Common myeloid progenitor, CD34-positive (primary cell): ENCODE results near the gene SSR1.
A peak's percentile ranks its signal among the peaks of the same experiment; 100 is the strongest.
"Not testable (repeated sequence)": the region's sequence is repeated elsewhere in the genome, so short reads cannot be mapped to it uniquely, and the experiment has no call there.

ENCODE experiments used
- CTCF ChIA-PET: fragments of 350-600 bp; sonication (Branson Sonifier 250); formaldehyde crosslinking; loops from one replicate; lab custom pipeline; 2021; ENCODE audit warnings: antibody characterized with exemption; lab: Charles Lee
- POLR2A ChIA-PET: fragments of 350-600 bp; sonication (Branson Sonifier 250); formaldehyde crosslinking; loops from one replicate; lab custom pipeline; 2021; ENCODE audit warnings: antibody characterized with exemption; lab: Charles Lee
- DNase-seq, 3 donors: peaks; one replicate each; pipeline versions ENCODE4 v3.0.0 to v3.0.0-alpha.2; 2013
- H3K27ac ChIP-seq, 2 experiments: 1 replicate in 1 of 2; 2 replicates in 1 of 2; pipeline ENCODE4 v1.7.0; 2013; ENCODE audit warnings: inconsistent platforms in 2 of 2, low read length in 2 of 2, mild to moderate bottlenecking in 2 of 2, low read depth in 1 of 2, moderate library complexity in 1 of 2; ENCODE audit not compliant: severe bottlenecking in 2 of 2, insufficient read depth in 1 of 2, poor library complexity in 1 of 2
- H3K27me3 ChIP-seq, 5 experiments: replicated peaks in 2 of 5; 1 replicate in 3 of 5; 2 replicates in 2 of 5; pipeline versions ENCODE4 v1.6.1 to v1.7.0; 2013; ENCODE audit warnings: low read length in 4 of 5, mild to moderate bottlenecking in 2 of 5, moderate library complexity in 2 of 5, inconsistent platforms in 1 of 5; ENCODE audit not compliant: insufficient read depth in 5 of 5, control insufficient read depth in 4 of 5
- H3K36me3 ChIP-seq, 4 experiments: 1 replicate in 2 of 4; 2 replicates in 2 of 4; pipeline versions ENCODE4 v1.6.1 to v1.7.0; 2013; ENCODE audit warnings: low read length in 3 of 4, control low read depth in 1 of 4, mild to moderate bottlenecking in 1 of 4; ENCODE audit not compliant: control insufficient read depth in 4 of 4, insufficient read depth in 4 of 4
- H3K4me1 ChIP-seq, 4 experiments: 1 replicate in 3 of 4; 2 replicates in 1 of 4; pipeline versions ENCODE4 v1.6.1 to v1.7.1; 2013; ENCODE audit warnings: low read length in 3 of 4, mild to moderate bottlenecking in 3 of 4, control low read depth in 1 of 4, inconsistent platforms in 1 of 4, moderate library complexity in 1 of 4; ENCODE audit not compliant: control insufficient read depth in 4 of 4, insufficient read depth in 4 of 4; ENCODE audit errors: control extremely low read depth in 1 of 4
- H3K4me3 ChIP-seq, 7 experiments: 1 replicate in 4 of 7; 2 replicates in 3 of 7; pipeline versions ENCODE4 v1.5.1 to v1.7.0; 2013; ENCODE audit warnings: mild to moderate bottlenecking in 7 of 7, low read length in 6 of 7, moderate library complexity in 6 of 7, inconsistent platforms in 2 of 7, low read depth in 2 of 7, control low read depth in 1 of 7; ENCODE audit not compliant: insufficient read depth in 4 of 7, control insufficient read depth in 1 of 7; ENCODE audit errors: extremely low read depth in 1 of 7
- H3K9me3 ChIP-seq, 5 experiments: 1 replicate in 4 of 5; 2 replicates in 1 of 5; pipeline versions ENCODE4 v1.6.1 to v1.7.1; 2013; ENCODE audit warnings: low read length in 4 of 5, mild to moderate bottlenecking in 2 of 5, inconsistent platforms in 1 of 5, low read depth in 1 of 5, moderate library complexity in 1 of 5; ENCODE audit not compliant: control insufficient read depth in 4 of 5, insufficient read depth in 2 of 5; ENCODE audit errors: control extremely low read depth in 1 of 5
- WGBS: methylation state at CpG from one replicate; pipeline ENCODE4 v1.1.5; 2013; ENCODE audit not compliant: insufficient coverage; 5-methylcytosine and 5-hydroxymethylcytosine counted together

The SSR1 gene

DNA sequence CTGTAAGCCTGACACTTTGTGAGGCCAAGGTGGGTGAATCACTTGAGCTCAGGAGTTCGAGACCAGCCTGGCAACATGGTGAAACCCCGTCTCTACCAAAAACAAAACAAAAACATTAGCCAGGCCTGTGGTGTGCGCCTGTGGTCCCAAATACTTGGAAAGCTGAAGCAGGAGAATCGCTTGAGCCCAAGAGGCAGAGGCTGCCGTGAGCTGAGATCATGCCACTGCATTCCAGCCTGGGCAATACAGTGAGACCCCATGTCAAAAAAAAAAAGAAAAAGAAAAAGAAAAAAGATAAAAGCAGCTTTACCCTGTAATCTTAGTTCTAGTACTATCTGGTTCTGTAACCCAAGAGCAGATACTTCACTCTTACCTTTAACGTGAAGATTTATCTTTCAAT lies 27.6 kb downstream of the SSR1 start:
- ChIA-PET CTCF (interaction anchor here (0.9 to 1.4 kb wide), 5 partner anchors 10 to 589 kb away, joined by 3 to 5 read pairs (median 3); no protein-coding TSS in a partner anchor), POLR2A (no interaction called here)
- Histone ChIP-seq H3K4me1 (peaks cover 7 to 11% (median 10%) of the 10 kb centered on the region in 4 experiments), H3K27me3 (no peaks in the 10 kb centered on the region), H3K4me3 (no peak overlapping the region), H3K27ac (no peak overlapping the region), H3K36me3 (peaks cover 12 to 56% (median 31%) of the 10 kb centered on the region in 4 experiments), H3K9me3 (no peaks in the 10 kb centered on the region)
- 96% methylated on average over 4 of the region's 6 CpGs for WGBS
- no peak for DNase-seq

DNA sequence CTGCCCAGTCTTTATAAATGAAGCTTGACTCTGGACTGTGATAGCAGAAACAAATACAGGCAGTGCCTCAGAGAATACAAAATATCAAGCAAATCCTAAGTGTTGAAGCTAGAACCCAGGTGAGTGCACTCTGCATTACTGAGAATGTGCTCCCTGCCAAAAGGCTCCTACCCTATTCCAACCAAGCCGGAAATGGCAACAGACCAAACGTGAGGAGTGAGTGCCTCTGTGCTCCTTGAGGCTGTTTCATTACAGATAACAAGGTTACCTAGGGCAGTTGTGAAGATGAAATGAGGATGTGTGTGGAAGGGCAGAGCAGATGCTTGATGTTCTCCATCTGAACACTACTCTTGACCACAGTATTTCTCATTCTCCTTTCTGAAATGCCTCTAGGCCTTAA lies 29.3 kb downstream of the SSR1 start:
- Histone ChIP-seq H3K36me3 (peaks cover 9 to 45% (median 22%) of the 10 kb centered on the region in 4 experiments), H3K4me1 (peaks cover 7 to 13% (median 11%) of the 10 kb centered on the region in 4 experiments), H3K9me3 (no peaks in the 10 kb centered on the region), H3K27ac (no peak overlapping the region), H3K4me3 (no peak overlapping the region), H3K27me3 (no peaks in the 10 kb centered on the region)
- WGBS = no CpG with 5 or more reads among the region's 2 CpGs
- CTCF ChIA-PET = interaction anchor here (0.6 to 1.8 kb wide), 4 partner anchors 8 to 332 kb away, joined by 3 to 4 read pairs (median 4); no protein-coding TSS in a partner anchor
- POLR2A ChIA-PET = no interaction called here
- no peak for DNase-seq

DNA sequence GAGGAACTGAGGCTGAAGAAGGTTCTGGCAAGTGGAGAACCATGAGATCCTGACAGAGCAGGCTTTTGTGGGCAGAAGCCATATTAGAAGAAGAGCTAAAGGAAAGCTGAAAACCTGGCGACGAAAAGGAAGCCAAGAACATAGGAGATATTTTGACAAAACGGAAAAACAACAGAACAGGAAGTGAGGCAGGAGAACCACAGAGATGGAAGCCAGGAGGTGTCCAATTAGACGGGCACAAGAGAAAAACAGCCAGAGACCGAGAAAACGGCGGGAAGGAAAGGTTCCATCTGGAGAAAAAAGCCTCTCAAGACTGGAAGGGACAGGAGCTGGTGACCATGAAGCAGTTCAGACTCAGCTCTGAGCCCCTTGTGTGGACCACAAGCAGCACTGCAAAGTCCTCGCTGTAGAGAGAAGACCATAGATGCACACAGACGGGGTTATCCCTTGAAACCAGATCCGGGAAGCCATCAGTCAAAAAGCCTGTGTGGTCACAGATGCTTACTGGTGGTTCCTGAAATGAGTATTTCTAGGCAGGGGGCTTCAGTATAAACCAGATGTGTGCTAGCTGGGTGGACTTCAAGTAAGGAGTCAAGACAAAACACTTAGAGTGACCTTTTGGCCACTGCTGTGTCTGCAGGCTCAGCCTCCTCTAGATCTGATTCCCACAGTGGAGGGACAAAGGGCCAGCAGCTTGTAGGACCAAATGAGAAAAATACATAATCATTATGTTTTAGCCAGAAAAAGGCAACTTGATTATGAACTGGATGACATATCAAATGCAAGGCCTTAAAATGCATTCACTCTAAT lies 30.7 kb downstream of the SSR1 start:
- DNase-seq = peak in 2 of 3 donors; percentile 46 to 63
- peaks cover 7 to 14% (median 11%) of the 10 kb centered on the region in 4 experiments for H3K4me1 ChIP-seq
- no peak overlapping the region for H3K27ac ChIP-seq
- peak overlapping the region in 2 of 7 experiments; percentile 36 to 43 for H3K4me3 ChIP-seq
- H3K36me3 ChIP-seq = peaks cover 7 to 34% (median 16%) of the 10 kb centered on the region in 4 experiments
- H3K9me3 ChIP-seq = no peaks in the 10 kb centered on the region
- POLR2A ChIA-PET = no interaction called here
- CTCF ChIA-PET = interaction anchor here (0.7 to 1.2 kb wide), 3 partner anchors 11 to 57 kb away, joined by 3 read pairs; no protein-coding TSS in a partner anchor
- no peaks in the 10 kb centered on the region for H3K27me3 ChIP-seq
- WGBS = 25% methylated on average over 9 of the region's 10 CpGs

DNA sequence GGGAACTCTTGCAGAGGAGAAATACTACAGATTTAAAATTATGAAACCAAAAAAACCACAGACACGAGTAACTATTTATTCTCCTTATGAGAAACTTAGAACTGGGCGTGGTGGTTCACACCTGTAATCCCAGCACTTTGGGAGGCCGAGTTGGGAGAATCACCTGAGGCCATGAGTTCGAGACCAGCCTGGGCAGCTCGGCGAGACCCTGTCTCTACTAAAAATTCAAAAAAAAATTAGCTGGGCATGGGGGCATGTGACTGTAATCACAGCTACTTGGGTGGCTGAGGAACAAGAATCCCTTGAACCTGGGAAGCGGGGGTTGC lies 36.8 kb downstream of the SSR1 start:
- WGBS = 72% methylated on average over 7 of the region's 7 CpGs
- Histone ChIP-seq H3K27ac (no peak overlapping the region), H3K9me3 (no peaks in the 10 kb centered on the region), H3K27me3 (no peaks in the 10 kb centered on the region), H3K4me1 (peaks cover 0 to 4% (median 0%) of the 10 kb centered on the region in 4 experiments), H3K4me3 (no peak overlapping the region), H3K36me3 (no peaks in the 10 kb centered on the region)
- CTCF ChIA-PET = interaction anchor here (0.8 to 5.5 kb wide), 34 partner anchors 10 to 783 kb away, joined by 3 to 32 read pairs (median 6); partner anchors contain the start of genes CAGE1 and RIOK1
- no peak for DNase-seq
- POLR2A ChIA-PET = no interaction called here

DNA sequence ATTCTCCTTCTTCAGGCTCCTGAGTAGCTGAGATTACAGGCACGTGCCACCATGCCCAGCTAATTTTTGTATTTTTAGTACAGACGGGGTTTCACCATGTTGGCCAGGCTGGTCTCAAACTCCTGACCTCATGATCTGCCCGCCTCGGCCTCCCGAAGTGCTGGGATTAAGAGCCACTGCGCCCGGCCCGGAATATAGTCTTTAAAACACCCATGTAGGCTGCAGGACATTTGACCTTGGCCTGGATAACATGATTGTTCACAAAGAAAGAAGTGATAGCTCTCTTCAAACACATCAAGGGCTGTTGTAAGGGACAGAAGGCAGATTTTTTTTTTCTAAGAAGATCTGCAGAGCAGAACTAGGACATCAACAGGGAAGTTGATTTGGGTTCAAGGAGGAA lies 38.5 kb downstream of the SSR1 start:
- H3K36me3 ChIP-seq, DNase-seq, H3K27me3 ChIP-seq, H3K9me3 ChIP-seq, H3K27ac ChIP-seq, POLR2A ChIA-PET, H3K4me3 ChIP-seq, H3K4me1 ChIP-seq: not testable (repeated sequence)
- CTCF ChIA-PET = interaction anchor here (0.8 to 5.5 kb wide), 25 partner anchors 8 to 600 kb away, joined by 3 to 32 read pairs (median 6); partner anchors contain the start of genes CAGE1 and RIOK1
- WGBS = 99% methylated on average over 7 of the region's 8 CpGs

DNA sequence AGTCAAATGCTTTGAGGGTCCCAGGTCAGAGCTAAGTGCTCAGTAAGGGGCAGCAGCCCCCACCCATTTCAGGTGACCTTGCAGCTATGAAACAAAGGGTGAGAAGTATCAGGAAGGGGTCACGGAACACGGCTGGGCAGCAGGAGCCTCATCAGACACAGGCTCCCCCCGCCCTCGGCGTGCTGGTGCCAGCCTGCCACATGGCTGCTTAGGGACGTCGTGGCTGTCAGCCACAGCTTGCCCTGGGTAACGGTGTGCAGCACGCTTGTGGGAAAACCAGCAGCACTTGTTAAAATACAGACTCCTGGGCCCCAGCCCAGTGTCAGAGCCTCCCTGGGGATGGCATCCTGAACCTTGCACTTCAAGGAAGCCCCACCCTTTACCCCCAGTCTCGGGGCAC lies 39.3 kb downstream of the SSR1 start:
- no peaks in the 10 kb centered on the region for H3K9me3 ChIP-seq
- CTCF ChIA-PET = interaction anchor here (1.0 to 5.5 kb wide), 8 partner anchors 12 to 549 kb away, joined by 3 to 32 read pairs (median 10); no protein-coding TSS in a partner anchor
- no peaks in the 10 kb centered on the region for H3K27me3 ChIP-seq
- POLR2A ChIA-PET = no interaction called here
- H3K36me3 ChIP-seq = no peaks in the 10 kb centered on the region
- no peak overlapping the region for H3K4me3 ChIP-seq
- 91% methylated on average over 9 of the region's 10 CpGs for WGBS
- H3K27ac ChIP-seq = no peak overlapping the region
- no peak for DNase-seq
- H3K4me1 ChIP-seq = peaks cover 0 to 5% (median 2%) of the 10 kb centered on the region in 4 experiments

DNA sequence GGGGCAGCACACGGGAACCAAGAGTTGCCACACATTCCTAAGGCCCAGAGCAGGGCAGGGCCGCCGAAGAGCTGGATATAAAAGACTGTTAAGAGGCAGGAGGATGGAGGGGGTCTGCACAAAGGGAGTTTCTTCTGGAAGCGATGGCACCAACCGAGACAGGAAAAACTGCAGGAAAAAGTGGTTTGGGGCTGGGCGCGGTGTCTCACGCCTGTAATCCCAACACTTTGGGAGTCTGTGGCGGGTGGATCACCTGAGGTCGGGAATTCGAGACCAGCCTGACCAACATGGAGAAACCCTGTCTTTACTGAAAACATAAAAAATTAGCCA lies 41.8 kb downstream of the SSR1 start:
- DNase-seq = no peak
- Histone ChIP-seq H3K4me3 (no peak overlapping the region), H3K4me1 (peaks cover 0 to 10% (median 2%) of the 10 kb centered on the region in 4 experiments), H3K27ac (no peak overlapping the region), H3K27me3 (no peaks in the 10 kb centered on the region), H3K36me3 (no peaks in the 10 kb centered on the region), H3K9me3 (peaks cover 0 to under 1% (median 0%) of the 10 kb centered on the region in 5 experiments)
- ChIA-PET CTCF (interaction anchor here (1.7 kb wide), 1 partner anchor 68 kb away, joined by 3 read pairs; no protein-coding TSS in a partner anchor), POLR2A (no interaction called here)
- 94% methylated on average over 7 of the region's 11 CpGs for WGBS
